HG02981 (cell line): ENCODE data around the gene PCCA.

Experiments
- ATAC-seq: cut with Tn5 transposase; IDR thresholded peaks from one replicate; pipeline ENCODE4 v1.9.1; 2021; ENCODE audit warnings: mild to moderate bottlenecking, moderate library complexity; ENCODE audit not compliant: unreplicated experiment

PCCA gene

GRCh38 chr13:100397627-100398026 is 308.7 kb downstream of the PCCA start:
- ATAC-seq: no peak

GRCh38 chr13:100398360-100398759 is 309.5 kb downstream of the PCCA start:
- no peak for ATAC-seq

GRCh38 chr13:100399455-100399854 is 310.6 kb downstream of the PCCA start:
- no peak for ATAC-seq

GRCh38 chr13:100403675-100404074 is 314.8 kb downstream of the PCCA start:
- no peak for ATAC-seq

GRCh38 chr13:100409132-100409531 is 320.2 kb downstream of the PCCA start:
- ATAC-seq: no peak

GRCh38 chr13:100423375-100423774 is 334.5 kb downstream of the PCCA start:
- ATAC-seq: no peak

GRCh38 chr13:100428986-100429385 is 340.1 kb downstream of the PCCA start:
- ATAC-seq: no peak

GRCh38 chr13:100432611-100433010 is 343.7 kb downstream of the PCCA start:
- ATAC-seq: peak; percentile 41

- ATAC-seq: no peak
Measured at GRCh38 chr13:100433475-100433874, 344.6 kb downstream of the PCCA start.

- ATAC-seq: peak; percentile 67
Measured at GRCh38 chr13:100434010-100434763, 345.3 kb downstream of the PCCA start.

- ATAC-seq: no peak
Measured at GRCh38 chr13:100436099-100436498, 347.2 kb downstream of the PCCA start.

- ATAC-seq: no peak
Measured at GRCh38 chr13:100438059-100438788, 349.3 kb downstream of the PCCA start.

GRCh38 chr13:100439247-100439970 is 350.5 kb downstream of the PCCA start:
- no peak for ATAC-seq

GRCh38 chr13:100440751-100441425 is 352.0 kb downstream of the PCCA start:
- ATAC-seq: no peak

- no peak for ATAC-seq
Measured at GRCh38 chr13:100442095-100442832, 353.4 kb downstream of the PCCA start.

GRCh38 chr13:100443278-100443997 is 354.5 kb downstream of the PCCA start:
- ATAC-seq: no peak

GRCh38 chr13:100443998-100444328 is 355.1 kb downstream of the PCCA start:
- no peak for ATAC-seq

GRCh38 chr13:100447831-100448230 is 358.9 kb downstream of the PCCA start:
- no peak for ATAC-seq

GRCh38 chr13:100451923-100452322 is 363.0 kb downstream of the PCCA start:
- ATAC-seq: no peak

- no peak for ATAC-seq
Measured at GRCh38 chr13:100454876-100455275, 366.0 kb downstream of the PCCA start.
